Calu3 (cell line): ENCODE data around the gene RAD23B. TPM values are rescaled to one million over a fixed set of nuclear protein-coding genes. Genes with fewer than 3 reads are reported as not detected.

ENCODE experiments used
- BruUV-seq: library from RNA; stranded (reverse); fragments of 400-500 nt; replicated peaks from 2 replicates; lab custom pipeline; 2021; lab: Mats Ljungman, UMichigan
- CTCF ChIA-PET: fragments of 300-600 bp; sonication (Branson Sonifier 250); formaldehyde crosslinking; loops from one replicate; lab custom pipeline; 2022; ENCODE audit warnings: antibody characterized with exemption; lab: Charles Lee
- DNase-seq: peaks from one replicate; pipeline ENCODE4 v3.0.0; 2022
- H3K27ac Mint-ChIP-seq: one replicate; pipeline ENCODE4 v1.8.0; 2022; ENCODE audit warnings: mixed read lengths; ENCODE audit not compliant: unreplicated experiment
- H3K27me3 Mint-ChIP-seq: one replicate; pipeline ENCODE4 v1.8.0; 2022; ENCODE audit warnings: mixed read lengths; ENCODE audit not compliant: unreplicated experiment
- H3K36me3 Mint-ChIP-seq: one replicate; pipeline ENCODE4 v1.8.0; 2022; ENCODE audit warnings: mild to moderate bottlenecking, moderate library complexity, mixed read lengths; ENCODE audit not compliant: insufficient read depth, unreplicated experiment
- H3K4me1 Mint-ChIP-seq: one replicate; pipeline ENCODE4 v1.8.0; 2022; ENCODE audit warnings: mild to moderate bottlenecking, low read depth, mixed read lengths; ENCODE audit not compliant: unreplicated experiment
- H3K4me3 Mint-ChIP-seq: one replicate; pipeline ENCODE4 v1.8.0; 2022; ENCODE audit warnings: mild to moderate bottlenecking, low read depth, moderate library complexity, mixed read lengths; ENCODE audit not compliant: unreplicated experiment
- H3K9me3 Mint-ChIP-seq: one replicate; pipeline ENCODE4 v1.8.0; 2022; ENCODE audit warnings: low read depth, mixed read lengths; ENCODE audit not compliant: unreplicated experiment
- CTCF ChIP-seq: fragments of 200-600 bp; IDR thresholded peaks from one replicate; pipeline ENCODE4 v1.8.0; 2022; ENCODE audit warnings: antibody characterized with exemption; ENCODE audit not compliant: unreplicated experiment
- intact Hi-C: fragments of 100-400 bp; cut with micrococcal nuclease; formaldehyde crosslinking; loops from one replicate; pipeline ENCODE4 v1.10.0; 2022; ENCODE audit not compliant: unreplicated experiment
- total RNA-seq: library from RNA; stranded (reverse); gene quantifications from 2 replicates; pipeline ENCODE4 v1.2.3, GENCODE V29; 2022

The RAD23B gene
- total RNA-seq, 1 experiment from 2014 or later, result 82.3 TPM

- no peaks in the 10 kb centered on the region for H3K27me3 Mint-ChIP-seq
- H3K27ac Mint-ChIP-seq, result no peak overlapping the region
- intact Hi-C loops, result no loop called here
- DNase-seq, result no peak
- H3K4me1 Mint-ChIP-seq, result peaks cover 35% of the 10 kb centered on the region
- H3K4me3 Mint-ChIP-seq, result no peak overlapping the region
- H3K9me3 Mint-ChIP-seq, result no peaks in the 10 kb centered on the region
- CTCF ChIA-PET, result interaction anchor here (0.7 kb wide), 1 partner anchor 9 kb away, joined by 5 read pairs; no protein-coding TSS in a partner anchor
- H3K36me3 Mint-ChIP-seq, result peaks cover 21% of the 10 kb centered on the region
- no TSS peak for BruUV-seq
- no peak for TF ChIP-seq CTCF
Observed at GRCh38 chr9:107279086-107279485, 4.0 kb upstream of the RAD23B start.

- peaks cover 27% of the 10 kb centered on the region for H3K4me1 Mint-ChIP-seq
- CTCF ChIA-PET, result no interaction called here
- no peaks in the 10 kb centered on the region for H3K9me3 Mint-ChIP-seq
- no peak for DNase-seq
- intact Hi-C loops, result no loop called here
- BruUV-seq, result no TSS peak
- peaks cover 35% of the 10 kb centered on the region for H3K36me3 Mint-ChIP-seq
- H3K27me3 Mint-ChIP-seq, result no peaks in the 10 kb centered on the region
- no peak overlapping the region for H3K4me3 Mint-ChIP-seq
- TF ChIP-seq CTCF, result no peak
- H3K27ac Mint-ChIP-seq, result peak overlapping the region; percentile 59
Observed at GRCh38 chr9:107280543-107280942, 2.5 kb upstream of the RAD23B start.

GRCh38 chr9:107281184-107281583, 1.9 kb upstream of the RAD23B start:
- no TSS peak for BruUV-seq
- Mint-ChIP-seq H3K9me3 (no peaks in the 10 kb centered on the region), H3K27me3 (no peaks in the 10 kb centered on the region), H3K4me3 (peak overlapping the region; percentile 0), H3K27ac (peak overlapping the region; percentile 59), H3K36me3 (peaks cover 40% of the 10 kb centered on the region), H3K4me1 (peaks cover 26% of the 10 kb centered on the region)
- intact Hi-C loops, result no loop called here
- TF ChIP-seq CTCF, result no peak
- DNase-seq, result no peak
- CTCF ChIA-PET, result no interaction called here

GRCh38 chr9:107281922-107282667, 984 bp upstream of the RAD23B start:
- Mint-ChIP-seq H3K9me3 (no peaks in the 10 kb centered on the region), H3K27me3 (no peaks in the 10 kb centered on the region), H3K4me1 (peaks cover 26% of the 10 kb centered on the region), H3K36me3 (peaks cover 42% of the 10 kb centered on the region), H3K27ac (peak overlapping the region; percentile 18), H3K4me3 (peak overlapping the region; percentile 94)
- BruUV-seq, result TSS peak; percentile 52
- CTCF ChIA-PET, result no interaction called here
- no peak for DNase-seq
- no peak for TF ChIP-seq CTCF
- intact Hi-C loops, result no loop called here
